ENCODE data around the gene OCIAD1. TPM values are rescaled to one million over a fixed set of nuclear protein-coding genes. Genes with fewer than 3 reads are reported as not detected.

The OCIAD1 gene
- total and polyA plus RNA-seq, 2 of the 13 experiments (the other 11 are each of a cell fraction or from before 2014, with no cell fraction given) = 67.3 to 74.9 TPM

DNA sequence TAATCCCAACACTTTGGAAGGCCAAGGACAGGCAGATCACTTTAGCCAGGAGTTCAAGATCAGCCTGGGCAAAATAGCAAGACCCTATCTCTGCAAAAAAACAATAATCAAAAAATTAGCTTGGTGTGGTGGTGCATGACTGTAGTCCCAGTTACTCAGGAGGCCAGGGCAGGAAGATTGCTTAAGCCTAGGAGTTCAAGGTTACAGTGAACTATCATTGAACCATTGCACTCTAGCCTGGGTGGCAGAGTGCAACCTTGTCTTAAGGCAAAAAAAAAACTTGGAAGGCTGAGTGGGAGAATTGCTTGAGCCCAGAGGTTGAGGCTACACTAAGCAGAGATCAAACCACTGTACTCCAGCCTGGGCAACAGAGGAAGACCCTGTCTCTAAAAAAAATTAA is 45.6 kb upstream of the OCIAD1 start (continued):
- TF ChIP-seq CCDC6 (CRISPR knock-in tag; IDR thresholded peaks at IDR 0.05) = no peak
- no peak for TF ChIP-seq ZNF674 (CRISPR knock-in tag; IDR thresholded peaks at IDR 0.05; ENCODE audit: low read depth)
- TF ChIP-seq, protein P1, sequence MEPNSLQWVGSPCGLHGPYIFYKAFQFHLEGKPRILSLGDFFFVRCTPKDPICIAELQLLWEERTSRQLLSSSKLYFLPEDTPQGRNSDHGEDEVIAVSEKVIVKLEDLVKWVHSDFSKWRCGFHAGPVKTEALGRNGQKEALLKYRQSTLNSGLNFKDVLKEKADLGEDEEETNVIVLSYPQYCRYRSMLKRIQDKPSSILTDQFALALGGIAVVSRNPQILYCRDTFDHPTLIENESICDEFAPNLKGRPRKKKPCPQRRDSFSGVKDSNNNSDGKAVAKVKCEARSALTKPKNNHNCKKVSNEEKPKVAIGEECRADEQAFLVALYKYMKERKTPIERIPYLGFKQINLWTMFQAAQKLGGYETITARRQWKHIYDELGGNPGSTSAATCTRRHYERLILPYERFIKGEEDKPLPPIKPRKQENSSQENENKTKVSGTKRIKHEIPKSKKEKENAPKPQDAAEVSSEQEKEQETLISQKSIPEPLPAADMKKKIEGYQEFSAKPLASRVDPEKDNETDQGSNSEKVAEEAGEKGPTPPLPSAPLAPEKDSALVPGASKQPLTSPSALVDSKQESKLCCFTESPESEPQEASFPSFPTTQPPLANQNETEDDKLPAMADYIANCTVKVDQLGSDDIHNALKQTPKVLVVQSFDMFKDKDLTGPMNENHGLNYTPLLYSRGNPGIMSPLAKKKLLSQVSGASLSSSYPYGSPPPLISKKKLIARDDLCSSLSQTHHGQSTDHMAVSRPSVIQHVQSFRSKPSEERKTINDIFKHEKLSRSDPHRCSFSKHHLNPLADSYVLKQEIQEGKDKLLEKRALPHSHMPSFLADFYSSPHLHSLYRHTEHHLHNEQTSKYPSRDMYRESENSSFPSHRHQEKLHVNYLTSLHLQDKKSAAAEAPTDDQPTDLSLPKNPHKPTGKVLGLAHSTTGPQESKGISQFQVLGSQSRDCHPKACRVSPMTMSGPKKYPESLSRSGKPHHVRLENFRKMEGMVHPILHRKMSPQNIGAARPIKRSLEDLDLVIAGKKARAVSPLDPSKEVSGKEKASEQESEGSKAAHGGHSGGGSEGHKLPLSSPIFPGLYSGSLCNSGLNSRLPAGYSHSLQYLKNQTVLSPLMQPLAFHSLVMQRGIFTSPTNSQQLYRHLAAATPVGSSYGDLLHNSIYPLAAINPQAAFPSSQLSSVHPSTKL (CRISPR knock-in tag; IDR thresholded peaks at IDR 0.05) = peak; percentile 52; the same call in 1 of the 2 replicates

DNA sequence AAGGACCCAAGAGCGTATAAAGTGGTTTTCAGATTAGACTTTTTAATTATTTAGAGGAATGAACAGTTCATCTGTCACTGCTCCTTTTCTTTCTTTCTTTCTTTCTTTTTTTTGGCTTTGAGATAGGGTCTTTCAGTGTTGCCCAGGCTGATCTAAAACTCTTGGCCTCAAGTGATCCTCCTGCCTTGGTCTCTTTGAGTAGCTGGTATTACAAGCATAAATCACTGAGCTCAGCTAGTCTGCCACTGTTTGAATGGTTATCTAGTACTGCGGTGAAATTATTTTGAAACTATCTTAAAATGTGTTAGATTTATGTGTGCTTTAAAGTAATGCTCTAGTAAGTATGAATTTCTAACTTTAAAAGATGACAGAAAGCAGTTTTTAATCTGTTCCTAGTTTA is 44.3 kb upstream of the OCIAD1 start:
- POLR2A ChIA-PET = no interaction called here
- no TSS peak for BruUV-seq (replicated peaks)
- Histone ChIP-seq H3K36me3 (replicated peaks in 1 of 2; ENCODE audit: control insufficient read depth in 1 of 2, insufficient read depth in 2 of 2, low read length in 2 of 2) (no peaks in the 10 kb centered on the region), H2AFZ (ENCODE audit: low read length) (no peak overlapping the region), H3K27me3 (ENCODE audit: control insufficient read depth in 1 of 2, insufficient read depth in 2 of 2, low read length in 2 of 2) (no peaks in the 10 kb centered on the region), H3K79me2 (ENCODE audit: insufficient read depth, low read length) (no peaks in the 10 kb centered on the region), H3K27ac (ENCODE audit: extremely low read length, insufficient read depth, low read length) (no peak overlapping the region), H3K4me3 (replicated peaks in 1 of 3; ENCODE audit: insufficient read depth in 1 of 3, low read depth in 2 of 3, low read length in 3 of 3) (no peak overlapping the region), H3K9ac (ENCODE audit: insufficient read depth, low read depth, low read length) (no peak overlapping the region), H3K4me2 (ENCODE audit: low read depth, low read length) (no peak overlapping the region), H4K20me1 (ENCODE audit: insufficient read depth, low read length) (no peaks in the 10 kb centered on the region), H3K9me3 (ENCODE audit: low read length) (no peaks in the 10 kb centered on the region), H3K4me1 (ENCODE audit: insufficient read depth, low read length) (peaks cover 18% of the 10 kb centered on the region)
- 95% methylated on average over 2 of the region's 2 CpGs for WGBS (ENCODE audit: low lambda C conversion rate)
- no peak for DNase-seq (ENCODE audit: low spot score)
- CTCF ChIA-PET (ENCODE audit: low intra/inter-chr PET ratio, low total read pairs) = no interaction called here
- in situ Hi-C loops (cut with HindIII; ENCODE audit: extremely low pct_ligation_motif_present, low pct_unique_long_range_greater_than_20kb) = loop anchor here (25.0 kb wide), 1 partner anchor 199 kb away; no protein-coding TSS in a partner anchor
- intact Hi-C loops (cut with micrococcal nuclease; ENCODE audit: unreplicated experiment) = loop anchor here (10.0 kb wide), 1 partner anchor 442 kb away; the partner anchor contains the start of gene SLAIN2
- FAIRE-seq = no peak
- no peak for ATAC-seq
- TF ChIP-seq ZFP82 (CRISPR knock-in tag; IDR thresholded peaks at IDR 0.05; ENCODE audit: borderline replicate concordance) = no peak
- TF ChIP-seq, protein P2, sequence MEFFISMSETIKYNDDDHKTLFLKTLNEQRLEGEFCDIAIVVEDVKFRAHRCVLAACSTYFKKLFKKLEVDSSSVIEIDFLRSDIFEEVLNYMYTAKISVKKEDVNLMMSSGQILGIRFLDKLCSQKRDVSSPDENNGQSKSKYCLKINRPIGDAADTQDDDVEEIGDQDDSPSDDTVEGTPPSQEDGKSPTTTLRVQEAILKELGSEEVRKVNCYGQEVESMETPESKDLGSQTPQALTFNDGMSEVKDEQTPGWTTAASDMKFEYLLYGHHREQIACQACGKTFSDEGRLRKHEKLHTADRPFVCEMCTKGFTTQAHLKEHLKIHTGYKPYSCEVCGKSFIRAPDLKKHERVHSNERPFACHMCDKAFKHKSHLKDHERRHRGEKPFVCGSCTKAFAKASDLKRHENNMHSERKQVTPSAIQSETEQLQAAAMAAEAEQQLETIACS (CRISPR knock-in tag; IDR thresholded peaks at IDR 0.05) = no peak
- no peak for TF ChIP-seq ZNF121 (CRISPR knock-in tag; IDR thresholded peaks at IDR 0.05)
- TF ChIP-seq GTF3A (CRISPR knock-in tag; conservative IDR thresholded peaks at IDR 0.05) = no peak
- TF ChIP-seq, protein P3, sequence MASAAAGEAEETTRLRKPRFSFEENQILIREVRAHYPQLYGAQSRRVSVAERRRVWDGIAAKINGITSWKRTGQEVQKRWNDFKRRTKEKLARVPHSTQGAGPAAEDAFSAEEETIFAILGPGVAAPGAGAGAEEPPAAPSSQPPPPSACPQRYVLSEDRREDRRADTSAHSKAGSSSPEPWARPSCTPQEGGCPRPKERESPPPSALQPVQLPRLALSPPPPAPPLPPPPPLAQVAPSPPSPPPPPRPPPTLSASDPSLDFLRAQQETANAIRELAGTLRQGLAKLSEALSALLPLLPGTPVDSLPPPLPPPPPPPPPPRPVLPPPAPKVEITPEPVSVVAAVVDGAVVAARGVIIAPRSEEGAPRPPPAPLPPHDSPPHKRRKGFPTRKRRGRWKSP (CRISPR knock-in tag; IDR thresholded peaks at IDR 0.05) = no peak
- TF ChIP-seq FOXC1 (CRISPR knock-in tag; IDR thresholded peaks at IDR 0.05; ENCODE audit: borderline replicate concordance) = no peak
- TF ChIP-seq, protein P4, sequence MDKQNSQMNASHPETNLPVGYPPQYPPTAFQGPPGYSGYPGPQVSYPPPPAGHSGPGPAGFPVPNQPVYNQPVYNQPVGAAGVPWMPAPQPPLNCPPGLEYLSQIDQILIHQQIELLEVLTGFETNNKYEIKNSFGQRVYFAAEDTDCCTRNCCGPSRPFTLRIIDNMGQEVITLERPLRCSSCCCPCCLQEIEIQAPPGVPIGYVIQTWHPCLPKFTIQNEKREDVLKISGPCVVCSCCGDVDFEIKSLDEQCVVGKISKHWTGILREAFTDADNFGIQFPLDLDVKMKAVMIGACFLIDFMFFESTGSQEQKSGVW (CRISPR knock-in tag; IDR thresholded peaks at IDR 0.05; ENCODE audit: borderline replicate concordance) = no peak
- TF ChIP-seq HNF4G (IDR thresholded peaks at IDR 0.05; ENCODE audit: borderline replicate concordance, low read depth, low read length) = no peak
- no peak for TF ChIP-seq HNF4G (CRISPR knock-in tag; IDR thresholded peaks at IDR 0.05; ENCODE audit: borderline replicate concordance, low read depth)
- TF ChIP-seq SIX4 (CRISPR knock-in tag; IDR thresholded peaks at IDR 0.05) = no peak
- TF ChIP-seq, protein P5, sequence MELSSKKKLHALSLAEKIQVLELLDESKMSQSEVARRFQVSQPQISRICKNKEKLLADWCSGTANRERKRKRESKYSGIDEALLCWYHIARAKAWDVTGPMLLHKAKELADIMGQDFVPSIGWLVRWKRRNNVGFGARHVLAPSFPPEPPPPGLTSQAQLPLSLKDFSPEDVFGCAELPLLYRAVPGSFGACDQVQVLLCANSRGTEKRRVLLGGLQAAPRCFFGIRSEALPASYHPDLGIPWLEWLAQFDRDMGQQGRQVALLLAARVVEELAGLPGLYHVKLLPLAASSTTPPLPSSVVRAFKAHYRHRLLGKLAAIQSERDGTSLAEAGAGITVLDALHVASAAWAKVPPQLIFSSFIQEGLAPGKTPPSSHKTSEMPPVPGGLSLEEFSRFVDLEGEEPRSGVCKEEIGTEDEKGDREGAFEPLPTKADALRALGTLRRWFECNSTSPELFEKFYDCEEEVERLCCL (CRISPR knock-in tag; IDR thresholded peaks at IDR 0.05; ENCODE audit: borderline replicate concordance) = no peak
